Peyer's patch (tissue), 4 donors: ENCODE results near the gene SUSD1.

Source experiments
- CTCF ChIP-seq, 6 experiments: fragments of 450-650 bp in 4 of 6; fragments of 200-600 bp in 2 of 6; sonication (generic) in 1 of 6; IDR thresholded peaks; one replicate each; pipeline ENCODE4 v1.5.1; 2017 to 2019; ENCODE audit warnings: antibody characterized with exemption in 6 of 6, mild to moderate bottlenecking in 3 of 6, moderate library complexity in 1 of 6
- POLR2A ChIP-seq, 2 donors: fragments of 450-650 bp; IDR thresholded peaks; one replicate each; pipeline ENCODE4 v1.5.1; 2017; ENCODE audit warnings: antibody characterized with exemption in 2 of 2, mild to moderate bottlenecking in 2 of 2, moderate library complexity in 2 of 2

GRCh38 chr9:112011051-112011620 lies 164.0 kb downstream of the SUSD1 start:
- TF ChIP-seq CTCF (IDR thresholded peaks at IDR 0.05) (no peak), POLR2A (IDR thresholded peaks at IDR 0.05) (no peak)
